GM19025 (cell line): ENCODE data around the gene RC3H1.

Experiments used
- ATAC-seq: cut with Tn5 transposase; IDR thresholded peaks from one replicate; pipeline ENCODE4 v1.9.1; 2021; ENCODE audit warnings: mild to moderate bottlenecking, low read depth, moderate library complexity; ENCODE audit not compliant: unreplicated experiment

RC3H1 gene

GRCh38 chr1:173893611-173894010 is 128.5 kb downstream of the RC3H1 start:
- ATAC-seq: no peak

GRCh38 chr1:173889885-173890284 is 132.3 kb downstream of the RC3H1 start:
- no peak for ATAC-seq

- ATAC-seq: no peak
These were observed 133.4 kb downstream of the RC3H1 start for GRCh38 chr1:173888749-173889148.

- ATAC-seq: no peak
These were observed 134.5 kb downstream of the RC3H1 start for GRCh38 chr1:173887627-173888026.

GRCh38 chr1:173886746-173887611 is 135.2 kb downstream of the RC3H1 start:
- no peak for ATAC-seq

GRCh38 chr1:173884701-173885100 is 137.5 kb downstream of the RC3H1 start:
- ATAC-seq: no peak
